ENCODE data around the gene CPLX1. TPM values are rescaled to one million over a fixed set of nuclear protein-coding genes. Genes with fewer than 3 reads are reported as not detected.

CPLX1 gene
- total RNA-seq, 1 experiment from 2014 or later, result 3.5 TPM

GRCh38 chr4:823176-823760 lies 2.7 kb downstream of the CPLX1 start (continued):
- TF ChIP-seq CDX4 (CRISPR knock-in tag; IDR thresholded peaks at IDR 0.05; ENCODE audit: borderline replicate concordance) (no peak), ZNF425 (CRISPR knock-in tag; conservative IDR thresholded peaks at IDR 0.05) (no peak), ETV6 (CRISPR knock-in tag; IDR thresholded peaks at IDR 0.05) (no peak), ELF4 (CRISPR knock-in tag; IDR thresholded peaks at IDR 0.05; ENCODE audit: low read depth) (no peak), ZNF232 (CRISPR knock-in tag; IDR thresholded peaks at IDR 0.05) (no peak), E2F1 (CRISPR knock-in tag; IDR thresholded peaks at IDR 0.05) (no peak), TP53 (CRISPR knock-in tag; IDR thresholded peaks at IDR 0.05) (no peak)

GRCh38 chr4:822361-823175 lies 3.4 kb downstream of the CPLX1 start:
- DNase-seq (ENCODE audit: low spot score) (no peak), ATAC-seq (no peak)
- POLR2A ChIA-PET, result no interaction called here
- CTCF ChIA-PET, result no interaction called here
- Mint-ChIP-seq H3K9me3 (no peaks in the 10 kb centered on the region), H3K27me3 (ENCODE audit: low read depth) (peaks cover 80% of the 10 kb centered on the region), H3K4me3 (no peak overlapping the region), H3K4me1 (no peaks in the 10 kb centered on the region), H3K27ac (no peak overlapping the region), H3K36me3 (no peaks in the 10 kb centered on the region)
- TF ChIP-seq ZNF671 (CRISPR knock-in tag; IDR thresholded peaks at IDR 0.05) (no peak), FOXJ3 (CRISPR knock-in tag; IDR thresholded peaks at IDR 0.05; ENCODE audit: borderline replicate concordance) (no peak), NFATC4 (CRISPR knock-in tag; IDR thresholded peaks at IDR 0.05) (no peak), JUN (CRISPR knock-in tag; IDR thresholded peaks at IDR 0.05) (no peak), SMAD4 (CRISPR knock-in tag; IDR thresholded peaks at IDR 0.05) (no peak), E2F5 (CRISPR knock-in tag; IDR thresholded peaks at IDR 0.05) (no peak), GRHL2 (CRISPR knock-in tag; IDR thresholded peaks at IDR 0.05; ENCODE audit: insufficient replicate concordance, severe bottlenecking) (no peak), E2F1 (CRISPR knock-in tag; IDR thresholded peaks at IDR 0.05) (no peak), RORB (CRISPR knock-in tag; IDR thresholded peaks at IDR 0.05) (no peak), ZNF317 (CRISPR knock-in tag; IDR thresholded peaks at IDR 0.05; ENCODE audit: borderline replicate concordance, low read depth) (no peak), AFF4 (CRISPR knock-in tag; IDR thresholded peaks at IDR 0.05; ENCODE audit: borderline replicate concordance) (no peak), ZNF532 (CRISPR knock-in tag; IDR thresholded peaks at IDR 0.05; ENCODE audit: borderline replicate concordance) (no peak), SOX15 (CRISPR knock-in tag; IDR thresholded peaks at IDR 0.05) (no peak), PRRX2 (CRISPR knock-in tag; IDR thresholded peaks at IDR 0.05) (no peak), ZNF423 (CRISPR knock-in tag; IDR thresholded peaks at IDR 0.05) (no peak)
